Glutamatergic neuron (in vitro differentiated cells): ENCODE measurements around the gene CHERP. TPM values are rescaled to one million over a fixed set of nuclear protein-coding genes. Genes with fewer than 3 reads are reported as not detected.
A peak's percentile ranks its signal among the peaks of the same experiment; 100 is the strongest.
"Not testable (repeated sequence)": the region's sequence is repeated elsewhere in the genome, so short reads cannot be mapped to it uniquely, and the experiment has no call there.

Experiments used
- DNase-seq: peaks from one replicate; pipeline ENCODE4 v3.0.0; 2022
- H3K27ac Mint-ChIP-seq: one replicate; pipeline ENCODE4 v1.8.0; 2020; ENCODE audit warnings: mild to moderate bottlenecking, mixed read lengths, inconsistent platforms; ENCODE audit not compliant: unreplicated experiment
- H3K27me3 Mint-ChIP-seq: one replicate; pipeline ENCODE4 v1.8.0; 2020; ENCODE audit warnings: mild to moderate bottlenecking, moderate library complexity, mixed read lengths, inconsistent platforms; ENCODE audit not compliant: unreplicated experiment
- H3K36me3 Mint-ChIP-seq: one replicate; pipeline ENCODE4 v1.8.0; 2020; ENCODE audit warnings: mild to moderate bottlenecking, mixed read lengths, inconsistent platforms; ENCODE audit not compliant: unreplicated experiment
- H3K4me1 Mint-ChIP-seq: one replicate; pipeline ENCODE4 v1.8.0; 2020; ENCODE audit warnings: mild to moderate bottlenecking, low read depth, mixed read lengths, inconsistent platforms; ENCODE audit not compliant: unreplicated experiment
- H3K4me3 Mint-ChIP-seq: one replicate; pipeline ENCODE4 v1.8.0; 2020; ENCODE audit warnings: mild to moderate bottlenecking, mixed read lengths, inconsistent platforms; ENCODE audit not compliant: unreplicated experiment
- H3K9me3 Mint-ChIP-seq: one replicate; pipeline ENCODE4 v1.8.0; 2020; ENCODE audit warnings: mild to moderate bottlenecking, moderate library complexity, mixed read lengths, inconsistent platforms; ENCODE audit not compliant: unreplicated experiment
- CTCF ChIP-seq: fragments of 200-600 bp; sonication (generic); IDR thresholded peaks from one replicate; pipeline ENCODE4 v1.5.0; 2021; ENCODE audit not compliant: partially characterized antibody, unreplicated experiment
- total RNA-seq: library from RNA; stranded (reverse); fragmentation: NEBNext Ultra II Directional; extraction: Animal tissue kit (Norgen Biotek cat#: 25700); gene quantifications from one replicate; pipeline ENCODE4 v1.2.1, GENCODE V29; 2021; ENCODE audit not compliant: unreplicated experiment

CHERP gene
- total RNA-seq, 1 donor from 2014 or later: 50.7 TPM

GRCh38 chr19:16497837-16498236 lies 44.4 kb downstream of the CHERP start:
- Mint-ChIP-seq H3K9me3 (peaks cover 2% of the 10 kb centered on the region), H3K36me3 (peaks cover 4% of the 10 kb centered on the region), H3K4me1 (no peaks in the 10 kb centered on the region), H3K4me3 (peak overlapping the region; percentile 78), H3K27me3 (peaks cover 2% of the 10 kb centered on the region), H3K27ac (no peak overlapping the region)
- no peak for TF ChIP-seq CTCF
- DNase-seq: no peak

GRCh38 chr19:16497042-16497441 lies 45.2 kb downstream of the CHERP start:
- Mint-ChIP-seq H3K9me3 (peaks cover 2% of the 10 kb centered on the region), H3K4me1 (no peaks in the 10 kb centered on the region), H3K36me3 (peaks cover 4% of the 10 kb centered on the region), H3K27ac (no peak overlapping the region), H3K27me3 (peaks cover 2% of the 10 kb centered on the region), H3K4me3 (peak overlapping the region; percentile 78)
- TF ChIP-seq CTCF: no peak
- DNase-seq: no peak

DNA sequence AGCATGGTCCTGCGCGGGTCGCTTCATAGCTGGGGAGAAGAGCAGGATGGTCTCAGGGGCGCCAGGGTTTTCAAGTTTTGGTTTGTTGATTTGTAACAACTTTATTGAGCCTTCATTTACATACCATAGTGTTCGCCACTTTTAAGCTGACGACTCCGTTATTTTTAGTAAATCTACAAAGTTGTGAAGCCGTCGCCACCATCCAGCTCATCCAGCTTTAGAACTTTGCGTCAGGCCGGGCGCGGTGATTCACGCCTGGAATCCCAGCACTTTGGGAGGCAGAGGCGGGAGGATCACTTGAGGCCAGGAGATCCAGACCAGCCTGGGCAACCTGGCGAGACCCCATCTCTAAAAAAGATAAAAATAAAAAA lies 45.6 kb downstream of the CHERP start:
- H3K27ac Mint-ChIP-seq: peak overlapping the region; percentile 83
- H3K4me3 Mint-ChIP-seq: peak overlapping the region; percentile 95
- no peak for DNase-seq
- no peaks in the 10 kb centered on the region for H3K4me1 Mint-ChIP-seq
- peaks cover 2% of the 10 kb centered on the region for H3K9me3 Mint-ChIP-seq
- H3K27me3 Mint-ChIP-seq: peaks cover 2% of the 10 kb centered on the region
- TF ChIP-seq CTCF: no peak
- peaks cover 4% of the 10 kb centered on the region for H3K36me3 Mint-ChIP-seq

- peak within 1 kb of the TSS; percentile 95 for H3K4me3 Mint-ChIP-seq
- DNase-seq: peak; percentile 98
- H3K36me3 Mint-ChIP-seq: peaks cover 2% of the 10 kb centered on the region
Observed at GRCh38 chr19:16495982-16496612, 46.1 kb downstream of the CHERP start, which contains the start of the genes C19orf44 and CALR3. C19orf44 (plus strand) TSS chr19:16496394; CDS start chr19:16500793, 4,399 bp downstream. CALR3 (minus strand) TSS chr19:16496167; CDS start chr19:16496129, 38 bp downstream.

GRCh38 chr19:16486476-16486875 lies 55.8 kb downstream of the CHERP start:
- H3K4me1 Mint-ChIP-seq, H3K36me3 Mint-ChIP-seq, H3K9me3 Mint-ChIP-seq, H3K27me3 Mint-ChIP-seq, H3K27ac Mint-ChIP-seq, DNase-seq, H3K4me3 Mint-ChIP-seq: not testable (repeated sequence)

More at GRCh38 chr19:16495982-16496612, 46.1 kb downstream of the CHERP start, which contains the start of the genes C19orf44 and CALR3:
- Mint-ChIP-seq H3K27ac (peak within 1 kb of the TSS; percentile 83), H3K27me3 (peaks cover 2% of the 10 kb centered on the region), H3K9me3 (peaks cover 2% of the 10 kb centered on the region), H3K4me1 (no peaks in the 10 kb centered on the region)
- TF ChIP-seq CTCF: no peak
